Mammary microvascular endothelial cell (primary cell): ENCODE data around the gene TGFB3. TPM values are rescaled to one million over a fixed set of nuclear protein-coding genes. Genes with fewer than 3 reads are reported as not detected.

Experiments
- total RNA-seq: library from RNA; depleted of rRNA; stranded (reverse); fragments of >200 nt; gene quantifications from 2 replicates; pipeline ENCODE4 v1.2.3, GENCODE V29; 2015

The TGFB3 gene
- 0.74 and 1.6 TPM in 2 replicates for total RNA-seq

GRCh38 chr14:75981426-75982265 lies at the start of gene TGFB3:
Gene TGFB3, minus strand, starts transcription at chr14:75981995. Its CDS starts 1,102 bp downstream, at chr14:75980893.

GRCh38 chr14:75985618-75986438 lies 4.0 kb upstream of the TGFB3 start, which contains the start of gene IFT43:
Gene IFT43, plus strand, starts transcription at chr14:75985763. Its CDS starts 24 bp downstream, at chr14:75985787.

Other genes with a start within 250 kb of the TGFB3 start
- 18.2 and 23.1 TPM in 2 replicates for gene IFT43, start 3.8 kb upstream of the TGFB3 start, total RNA-seq
- gene GPATCH2L, start 169.9 kb upstream of the TGFB3 start, total RNA-seq, result 23.7 and 36.3 TPM in 2 replicates